DND-41 (cell line): ENCODE data around the gene IGSF21.
A peak's percentile ranks its signal among the peaks of the same experiment; 100 is the strongest.

Experiments used
- ATAC-seq: fragments of 200-7000 bp; cut with Tn5 transposase; 3 replicates; pipeline ENCODE4 v1.9.1; 2021; ENCODE audit warnings: low read depth; ENCODE audit not compliant: insufficient read depth
- DNase-seq: peaks from one replicate; pipeline ENCODE4 v3.0.0-alpha.2; 2020
- H2AFZ ChIP-seq: 2 replicates; pipeline ENCODE4 v1.6.0; 2012; ENCODE audit warnings: low read depth, low read length
- H3K27ac ChIP-seq: 2 replicates; pipeline ENCODE4 v1.5.1; 2012; ENCODE audit warnings: low read length, inconsistent platforms
- H3K27me3 ChIP-seq: fragments of 200-600 bp; sonication (generic); 2 replicates; pipeline ENCODE4 v1.6.0; 2012; ENCODE audit warnings: low read length, mild to moderate bottlenecking, inconsistent platforms; ENCODE audit not compliant: insufficient read depth, poor library complexity
- H3K36me3 ChIP-seq: 2 replicates; pipeline ENCODE4 v1.5.1; 2012; ENCODE audit warnings: low read length, inconsistent platforms; ENCODE audit not compliant: insufficient read depth
- H3K4me1 ChIP-seq: 2 replicates; pipeline ENCODE4 v1.5.1; 2012; ENCODE audit warnings: mild to moderate bottlenecking, low read length; ENCODE audit not compliant: insufficient read depth
- H3K4me2 ChIP-seq: 2 replicates; pipeline ENCODE4 v1.6.0; 2012; ENCODE audit warnings: mild to moderate bottlenecking, moderate library complexity, low read length, inconsistent platforms; ENCODE audit not compliant: insufficient read depth
- H3K4me3 ChIP-seq, 2 experiments: fragments of 200-600 bp in 1 of 2; shearing (Covaris generic) in 1 of 2; 2 replicates each; pipeline ENCODE4 v1.5.1; 2012 to 2016; ENCODE audit warnings: inconsistent platforms in 2 of 2, low read length in 2 of 2, mild to moderate bottlenecking in 2 of 2, low read depth in 1 of 2, moderate library complexity in 1 of 2
- H3K79me2 ChIP-seq: 2 replicates; pipeline ENCODE4 v1.6.0; 2012; ENCODE audit warnings: low read length, inconsistent platforms; ENCODE audit not compliant: insufficient read depth
- H3K9ac ChIP-seq: 2 replicates; pipeline ENCODE4 v1.6.0; 2012; ENCODE audit warnings: low read depth, mild to moderate bottlenecking, inconsistent platforms, low read length, moderate library complexity
- H3K9me3 ChIP-seq: 2 replicates; pipeline ENCODE4 v1.5.1; 2012; ENCODE audit warnings: low read length, moderate library complexity, mild to moderate bottlenecking, inconsistent platforms; ENCODE audit not compliant: insufficient read depth, severe bottlenecking
- H4K20me1 ChIP-seq: 2 replicates; pipeline ENCODE4 v1.6.0; 2012; ENCODE audit warnings: low read length; ENCODE audit not compliant: insufficient read depth
- EZH2 ChIP-seq: IDR thresholded peaks from 3 replicates; pipeline ENCODE4 v1.6.1; 2012; ENCODE audit warnings: borderline replicate concordance, low read depth, mild to moderate bottlenecking, moderate library complexity, low read length, inconsistent platforms; ENCODE audit not compliant: severe bottlenecking
- TF ChIP-seq, protein P1 (sequence below): IDR thresholded peaks from 2 replicates; pipeline ENCODE4 v1.5.1; 2012; ENCODE audit warnings: borderline replicate concordance, low read length, moderate library complexity, mild to moderate bottlenecking; ENCODE audit not compliant: poor library complexity, severe bottlenecking; ENCODE audit errors: extremely low read depth

Gene IGSF21

DNA sequence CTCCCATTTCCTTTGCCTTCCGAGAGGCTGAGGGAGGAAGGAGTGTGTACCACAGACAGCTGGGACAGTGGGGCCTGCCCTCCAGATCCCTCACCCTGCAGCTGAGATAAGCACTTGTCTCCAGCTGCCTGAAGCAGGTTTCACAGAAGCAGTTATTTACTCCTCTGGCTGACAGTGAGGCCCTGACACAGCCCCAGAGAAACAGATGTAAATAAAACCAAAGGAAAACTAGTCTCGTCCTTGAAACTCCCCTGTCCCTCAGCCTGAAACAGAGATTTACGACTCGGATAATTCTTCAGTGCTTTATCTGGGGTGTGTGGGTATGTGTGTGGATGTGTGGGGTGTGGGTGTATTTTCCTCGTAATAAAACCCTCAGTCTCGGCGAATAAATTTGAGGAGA, 181.1 kb downstream of the IGSF21 start:
- Histone ChIP-seq H3K79me2 (no peaks in the 10 kb centered on the region), H3K36me3 (no peaks in the 10 kb centered on the region), H4K20me1 (no peaks in the 10 kb centered on the region), H3K9me3 (no peaks in the 10 kb centered on the region), H3K4me2 (no peak overlapping the region), H3K27ac (no peak overlapping the region), H3K27me3 (peaks cover 7% of the 10 kb centered on the region), H3K4me1 (no peaks in the 10 kb centered on the region), H3K4me3 (no peak overlapping the region), H3K9ac (no peak overlapping the region), H2AFZ (no peak overlapping the region)
- TF ChIP-seq, protein P1, sequence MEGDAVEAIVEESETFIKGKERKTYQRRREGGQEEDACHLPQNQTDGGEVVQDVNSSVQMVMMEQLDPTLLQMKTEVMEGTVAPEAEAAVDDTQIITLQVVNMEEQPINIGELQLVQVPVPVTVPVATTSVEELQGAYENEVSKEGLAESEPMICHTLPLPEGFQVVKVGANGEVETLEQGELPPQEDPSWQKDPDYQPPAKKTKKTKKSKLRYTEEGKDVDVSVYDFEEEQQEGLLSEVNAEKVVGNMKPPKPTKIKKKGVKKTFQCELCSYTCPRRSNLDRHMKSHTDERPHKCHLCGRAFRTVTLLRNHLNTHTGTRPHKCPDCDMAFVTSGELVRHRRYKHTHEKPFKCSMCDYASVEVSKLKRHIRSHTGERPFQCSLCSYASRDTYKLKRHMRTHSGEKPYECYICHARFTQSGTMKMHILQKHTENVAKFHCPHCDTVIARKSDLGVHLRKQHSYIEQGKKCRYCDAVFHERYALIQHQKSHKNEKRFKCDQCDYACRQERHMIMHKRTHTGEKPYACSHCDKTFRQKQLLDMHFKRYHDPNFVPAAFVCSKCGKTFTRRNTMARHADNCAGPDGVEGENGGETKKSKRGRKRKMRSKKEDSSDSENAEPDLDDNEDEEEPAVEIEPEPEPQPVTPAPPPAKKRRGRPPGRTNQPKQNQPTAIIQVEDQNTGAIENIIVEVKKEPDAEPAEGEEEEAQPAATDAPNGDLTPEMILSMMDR: no peak
- TF ChIP-seq EZH2: no peak
- DNase-seq (peak; percentile 7), ATAC-seq (no peak)

DNA sequence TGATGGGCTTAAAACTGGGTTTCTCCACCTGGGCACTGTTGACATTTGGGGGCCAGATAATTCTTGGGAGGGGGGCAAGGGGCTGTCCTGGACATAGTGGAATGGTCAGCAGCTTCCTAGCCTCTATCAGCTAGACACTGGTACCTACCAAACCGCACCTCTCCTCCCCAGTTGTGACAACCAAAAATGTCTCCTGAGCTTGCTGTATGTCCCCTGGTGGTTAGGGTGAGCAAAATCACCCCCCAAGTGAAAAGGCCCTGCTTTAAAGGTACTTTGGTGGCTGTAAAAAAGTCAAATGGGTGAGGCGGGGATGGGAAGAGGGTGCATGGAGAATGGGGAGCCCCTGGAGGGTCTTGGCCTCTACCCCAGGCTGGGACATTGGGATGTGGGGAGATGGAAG, 182.0 kb downstream of the IGSF21 start:
- no peaks in the 10 kb centered on the region for H3K79me2 ChIP-seq
- TF ChIP-seq, protein P1: no peak
- TF ChIP-seq EZH2: no peak
- ATAC-seq: no peak
- H3K27ac ChIP-seq: no peak overlapping the region
- no peaks in the 10 kb centered on the region for H3K4me1 ChIP-seq
- no peak overlapping the region for H2AFZ ChIP-seq
- H3K36me3 ChIP-seq: no peaks in the 10 kb centered on the region
- H3K27me3 ChIP-seq: peaks cover under 1% of the 10 kb centered on the region
- H3K9ac ChIP-seq: no peak overlapping the region
- no peaks in the 10 kb centered on the region for H3K9me3 ChIP-seq
- no peak overlapping the region for H3K4me2 ChIP-seq
- no peak for DNase-seq
- H3K4me3 ChIP-seq: no peak overlapping the region
- no peaks in the 10 kb centered on the region; the same call in 1 of the 2 replicates for H4K20me1 ChIP-seq

DNA sequence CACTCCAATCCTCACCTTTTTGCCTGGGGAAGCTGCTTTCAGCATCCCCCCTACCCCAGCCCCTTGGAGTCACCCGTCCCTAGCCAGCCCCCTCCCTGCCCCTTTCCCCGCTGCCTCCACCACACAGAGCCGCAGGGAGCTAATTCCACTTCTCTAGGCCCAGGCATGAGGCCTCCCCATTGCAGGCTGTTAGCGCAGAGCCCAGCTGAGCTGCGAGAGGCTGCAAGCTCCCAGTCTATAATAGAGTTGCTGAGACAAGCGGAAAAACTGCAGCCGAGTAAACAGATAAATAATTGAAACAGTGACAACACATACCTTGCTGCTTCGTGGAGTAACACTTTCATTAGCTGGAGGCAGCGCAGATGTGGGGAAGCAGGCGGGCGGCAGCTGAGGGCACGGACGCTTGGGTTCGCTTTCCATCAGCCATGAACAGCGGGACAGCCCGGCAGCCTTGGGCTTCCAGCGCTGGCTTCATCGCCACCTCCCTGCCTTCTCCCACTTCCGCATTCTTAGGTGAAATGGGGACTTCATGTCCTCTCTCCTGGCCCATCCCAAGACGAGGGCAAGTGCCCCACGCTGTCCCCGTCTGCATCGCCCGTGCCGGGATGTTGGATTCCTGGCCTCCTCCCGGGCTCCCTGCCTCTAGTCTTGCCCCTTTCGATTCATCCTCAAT, 183.3 kb downstream of the IGSF21 start:
- Histone ChIP-seq H3K36me3 (no peaks in the 10 kb centered on the region), H3K4me1 (no peaks in the 10 kb centered on the region), H3K27ac (no peak overlapping the region), H4K20me1 (no peaks in the 10 kb centered on the region; the same call in 1 of the 2 replicates), H3K9me3 (no peaks in the 10 kb centered on the region), H2AFZ (no peak overlapping the region), H3K27me3 (no peaks in the 10 kb centered on the region), H3K4me3 (no peak overlapping the region), H3K79me2 (no peaks in the 10 kb centered on the region), H3K4me2 (no peak overlapping the region), H3K9ac (no peak overlapping the region)
- no peak for DNase-seq
- no peak for TF ChIP-seq EZH2
- TF ChIP-seq, protein P1: no peak
- ATAC-seq: no peak
